8988T (cell line): ENCODE measurements around the gene CREB3L2.
"Not testable (repeated sequence)": the region's sequence is repeated elsewhere in the genome, so short reads cannot be mapped to it uniquely, and the experiment has no call there.

Experiments
- DNase-seq: peaks from one replicate; pipeline ENCODE4 v3.0.0; 2011

CREB3L2 gene

GRCh38 chr7:138001529-138002095 lies at the start of gene CREB3L2:
Gene CREB3L2, minus strand, starts transcription at chr7:138002086. Its CDS starts 381 bp downstream, at chr7:138001705.
- DNase-seq, result no peak

- DNase-seq, result no peak
These were observed 47.7 kb upstream of the CREB3L2 start for GRCh38 chr7:138049505-138050116.

- no peak for DNase-seq
These were observed 46.0 kb upstream of the CREB3L2 start for GRCh38 chr7:138047907-138048306.

- no peak for DNase-seq
These were observed 43.0 kb upstream of the CREB3L2 start for GRCh38 chr7:138044897-138045296.

GRCh38 chr7:138040063-138040462 lies 38.2 kb upstream of the CREB3L2 start:
- DNase-seq, result not testable (repeated sequence)

- DNase-seq, result no peak
These were observed 34.2 kb upstream of the CREB3L2 start for GRCh38 chr7:138036135-138036534.

- DNase-seq, result no peak
These were observed 31.4 kb upstream of the CREB3L2 start for GRCh38 chr7:138033241-138033640.

GRCh38 chr7:138032770-138033169 lies 30.9 kb upstream of the CREB3L2 start:
- no peak for DNase-seq

GRCh38 chr7:138032186-138032585 lies 30.3 kb upstream of the CREB3L2 start:
- DNase-seq, result no peak

- no peak for DNase-seq
These were observed 28.9 kb upstream of the CREB3L2 start for GRCh38 chr7:138030679-138031351.

- no peak for DNase-seq
These were observed 28.1 kb upstream of the CREB3L2 start for GRCh38 chr7:138029941-138030340.

- no peak for DNase-seq
These were observed 27.2 kb upstream of the CREB3L2 start for GRCh38 chr7:138029126-138029525.

GRCh38 chr7:138027100-138027499 lies 25.2 kb upstream of the CREB3L2 start:
- DNase-seq, result no peak

GRCh38 chr7:138025215-138026186 lies 23.6 kb upstream of the CREB3L2 start:
- no peak for DNase-seq

GRCh38 chr7:138024765-138025164 lies 22.9 kb upstream of the CREB3L2 start:
- DNase-seq, result no peak

GRCh38 chr7:138024343-138024691 lies 22.4 kb upstream of the CREB3L2 start:
- no peak for DNase-seq

GRCh38 chr7:138023618-138024342 lies 21.9 kb upstream of the CREB3L2 start:
- no peak for DNase-seq

GRCh38 chr7:138021889-138022288 lies 20.0 kb upstream of the CREB3L2 start:
- no peak for DNase-seq

- DNase-seq, result no peak
These were observed 16.1 kb upstream of the CREB3L2 start for GRCh38 chr7:138017992-138018391.

GRCh38 chr7:138015096-138015495 lies 13.2 kb upstream of the CREB3L2 start:
- DNase-seq, result no peak

- no peak for DNase-seq
These were observed 12.8 kb upstream of the CREB3L2 start for GRCh38 chr7:138014686-138015085.

- DNase-seq, result not testable (repeated sequence)
These were observed 12.3 kb upstream of the CREB3L2 start for GRCh38 chr7:138014201-138014600.

GRCh38 chr7:138009350-138009653 lies 7.4 kb upstream of the CREB3L2 start:
- DNase-seq, result no peak
